Chondrocyte (in vitro differentiated cells): Measurements from ENCODE around the gene DGCR2. TPM values are rescaled to one million over a fixed set of nuclear protein-coding genes. Genes with fewer than 3 reads are reported as not detected.
A peak's percentile ranks its signal among the peaks of the same experiment; 100 is the strongest.

Experiments used
- DNase-seq: peaks from one replicate; pipeline ENCODE4 v3.0.0; 2021; ENCODE audit warnings: mixed read lengths, low spot score
- H3K27ac Mint-ChIP-seq: one replicate; pipeline ENCODE4 v1.8.0; 2021; ENCODE audit warnings: mild to moderate bottlenecking, moderate library complexity, mixed read lengths; ENCODE audit not compliant: unreplicated experiment
- H3K27me3 Mint-ChIP-seq: 2 replicates; pipeline ENCODE4 v1.8.0; 2021; ENCODE audit warnings: low read depth, mixed read lengths
- H3K36me3 Mint-ChIP-seq: 2 replicates; pipeline ENCODE4 v1.8.0; 2021; ENCODE audit warnings: low read depth, mixed read lengths
- H3K4me1 Mint-ChIP-seq: 2 replicates; pipeline ENCODE4 v1.8.0; 2021; ENCODE audit warnings: low read depth, mild to moderate bottlenecking, mixed read lengths
- H3K4me3 Mint-ChIP-seq: one replicate; pipeline ENCODE4 v1.8.0; 2021; ENCODE audit warnings: mild to moderate bottlenecking, moderate library complexity, mixed read lengths; ENCODE audit not compliant: unreplicated experiment
- H3K9me3 Mint-ChIP-seq: 2 replicates; pipeline ENCODE4 v1.8.0; 2021; ENCODE audit warnings: low read depth, mixed read lengths
- CTCF ChIP-seq: fragments of 200-600 bp; sonication (generic); IDR thresholded peaks from 2 replicates; pipeline ENCODE4 v1.5.0; 2021; ENCODE audit warnings: antibody characterized with exemption, mild to moderate bottlenecking, moderate library complexity
- total RNA-seq: library from RNA; stranded (reverse); gene quantifications from 3 replicates; pipeline ENCODE4 v1.2.1, GENCODE V29; 2021

Gene DGCR2
- total RNA-seq, 1 donor from 2014 or later, result 45.8 TPM

GRCh38 chr22:19043121-19044085 is 78.8 kb downstream of the DGCR2 start:
- Mint-ChIP-seq H3K4me3 (no peak overlapping the region), H3K9me3 (no peaks in the 10 kb centered on the region), H3K36me3 (peaks cover 31% of the 10 kb centered on the region), H3K4me1 (no peaks in the 10 kb centered on the region), H3K27ac (no peak overlapping the region), H3K27me3 (no peaks in the 10 kb centered on the region)
- DNase-seq, result no peak
- TF ChIP-seq CTCF, result no peak

GRCh38 chr22:19042285-19043120 is 79.7 kb downstream of the DGCR2 start:
- H3K36me3 Mint-ChIP-seq, result peaks cover 24% of the 10 kb centered on the region
- no peak overlapping the region for H3K4me3 Mint-ChIP-seq
- peak; percentile 77 for DNase-seq
- no peak overlapping the region for H3K27ac Mint-ChIP-seq
- H3K27me3 Mint-ChIP-seq, result no peaks in the 10 kb centered on the region
- no peaks in the 10 kb centered on the region for H3K9me3 Mint-ChIP-seq
- no peak for TF ChIP-seq CTCF
- no peaks in the 10 kb centered on the region for H3K4me1 Mint-ChIP-seq

GRCh38 chr22:19041704-19042074 is 80.5 kb downstream of the DGCR2 start:
- TF ChIP-seq CTCF, result no peak
- peak; percentile 75 for DNase-seq
- H3K36me3 Mint-ChIP-seq, result peaks cover 27% of the 10 kb centered on the region

GRCh38 chr22:19040888-19041703 is 81.1 kb downstream of the DGCR2 start:
- Mint-ChIP-seq H3K4me3 (no peak overlapping the region), H3K9me3 (no peaks in the 10 kb centered on the region), H3K36me3 (peaks cover 24% of the 10 kb centered on the region), H3K27ac (no peak overlapping the region), H3K4me1 (no peaks in the 10 kb centered on the region), H3K27me3 (no peaks in the 10 kb centered on the region)
- DNase-seq, result peak; percentile 84
- no peak for TF ChIP-seq CTCF

More at GRCh38 chr22:19041704-19042074, 80.5 kb downstream of the DGCR2 start:
- no peaks in the 10 kb centered on the region for H3K4me1 Mint-ChIP-seq
- no peaks in the 10 kb centered on the region for H3K27me3 Mint-ChIP-seq
- no peaks in the 10 kb centered on the region for H3K9me3 Mint-ChIP-seq
- H3K27ac Mint-ChIP-seq, result no peak overlapping the region
- H3K4me3 Mint-ChIP-seq, result no peak overlapping the region
